Loucy (cell line): ENCODE data around the gene TUBA8.
A peak's percentile ranks its signal among the peaks of the same experiment; 100 is the strongest.

Experiments used
- H2AFZ ChIP-seq: fragments of 200-600 bp; sonication (generic); 2 replicates; pipeline ENCODE4 v1.6.0; 2016; ENCODE audit warnings: antibody characterized with exemption, mild to moderate bottlenecking, low read length, moderate library complexity
- H3F3A ChIP-seq: fragments of 200-600 bp; 2 replicates; pipeline ENCODE4 v1.6.0; 2016; ENCODE audit warnings: antibody characterized with exemption, low read depth, mild to moderate bottlenecking
- H3K27me3 ChIP-seq: fragments of 200-600 bp; sonication (generic); 2 replicates; pipeline ENCODE4 v1.6.1; 2014; ENCODE audit warnings: low read length, mild to moderate bottlenecking; ENCODE audit not compliant: insufficient read depth, poor library complexity, severe bottlenecking
- H3K36me3 ChIP-seq: fragments of 200-600 bp; sonication (generic); 2 replicates; pipeline ENCODE4 v1.6.1; 2016; ENCODE audit warnings: low read length; ENCODE audit not compliant: insufficient read depth
- H3K4me1 ChIP-seq: fragments of 200-600 bp; sonication (generic); 2 replicates; pipeline ENCODE4 v1.5.1; 2014; ENCODE audit warnings: low read length, mild to moderate bottlenecking; ENCODE audit not compliant: insufficient read depth, poor library complexity, severe bottlenecking
- H3K4me2 ChIP-seq: fragments of 200-600 bp; sonication (generic); 2 replicates; pipeline ENCODE4 v1.6.0; 2014; ENCODE audit warnings: antibody characterized with exemption, low read length, low read depth, mild to moderate bottlenecking; ENCODE audit not compliant: poor library complexity, severe bottlenecking
- H3K4me3 ChIP-seq: fragments of 200-600 bp; sonication (generic); 2 replicates; pipeline ENCODE4 v1.5.1; 2014; ENCODE audit warnings: low read length, mild to moderate bottlenecking, mixed read lengths; ENCODE audit not compliant: poor library complexity, severe bottlenecking
- H3K79me2 ChIP-seq: fragments of 200-600 bp; sonication (generic); 2 replicates; pipeline ENCODE4 v1.6.1; 2014; ENCODE audit warnings: low read length; ENCODE audit not compliant: insufficient read depth
- H3K9ac ChIP-seq: fragments of 200-600 bp; sonication (generic); 2 replicates; pipeline ENCODE4 v1.6.0; 2014; ENCODE audit warnings: mild to moderate bottlenecking, low read depth, low read length, moderate library complexity; ENCODE audit not compliant: poor library complexity, severe bottlenecking
- H3K9me2 ChIP-seq: fragments of 200-600 bp; sonication (generic); replicated peaks from 2 replicates; pipeline ENCODE4 v1.6.1; 2016; ENCODE audit warnings: low read depth, low read length, mixed read lengths
- H3K9me3 ChIP-seq: fragments of 200-600 bp; sonication (generic); 2 replicates; pipeline ENCODE4 v1.6.1; 2014; ENCODE audit warnings: mild to moderate bottlenecking, antibody characterized with exemption, low read length, low read depth; ENCODE audit not compliant: insufficient read depth
- H4K20me1 ChIP-seq: fragments of 200-600 bp; sonication (generic); 2 replicates; pipeline ENCODE4 v1.6.0; 2014; ENCODE audit warnings: antibody characterized with exemption, low read length, mild to moderate bottlenecking; ENCODE audit not compliant: insufficient read depth, poor library complexity, severe bottlenecking
- EZH2phosphoT487 ChIP-seq: fragments of 200-600 bp; IDR thresholded peaks from 2 replicates; pipeline ENCODE4 v1.6.1; 2018; ENCODE audit warnings: antibody characterized with exemption, mild to moderate bottlenecking, moderate library complexity, borderline replicate concordance
- TF ChIP-seq, protein P1 (sequence below): fragments of 200-600 bp; sonication (generic); conservative IDR thresholded peaks from 2 replicates; pipeline ENCODE4 v1.5.1; 2014; ENCODE audit warnings: mild to moderate bottlenecking, antibody characterized with exemption, low read length

The TUBA8 gene

DNA sequence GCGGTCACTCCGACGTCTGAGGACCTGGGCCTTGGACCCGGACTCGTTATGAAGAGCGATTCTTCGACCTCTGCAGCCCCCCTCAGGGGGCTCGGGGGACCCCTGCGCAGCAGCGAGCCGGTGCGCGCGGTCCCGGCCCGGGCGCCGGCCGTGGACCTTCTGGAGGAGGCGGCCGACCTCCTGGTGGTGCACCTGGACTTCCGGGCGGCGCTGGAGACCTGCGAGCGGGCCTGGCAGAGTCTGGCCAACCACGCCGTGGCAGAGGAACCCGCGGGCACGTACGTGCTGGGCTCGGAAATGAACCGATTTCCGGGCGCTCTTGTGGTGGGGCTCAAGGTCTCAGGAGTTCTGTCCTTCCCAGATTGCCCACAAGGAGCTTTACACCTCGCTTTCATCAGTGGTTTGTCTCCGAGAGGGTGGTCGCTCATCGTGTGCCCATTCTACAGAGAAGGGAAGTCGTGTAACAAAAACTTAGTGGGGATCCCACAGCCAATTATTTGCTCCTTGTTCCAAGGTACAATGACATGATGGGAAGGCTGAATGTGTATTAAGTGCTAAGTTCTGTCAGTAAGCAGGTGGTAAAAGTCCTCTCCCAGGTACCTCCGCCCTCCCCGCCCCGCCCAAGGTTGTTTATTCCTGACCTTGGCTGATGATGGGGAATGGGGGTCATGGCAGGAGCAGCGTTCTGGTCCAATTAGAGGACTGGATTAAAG lies 32.1 kb upstream of the TUBA8 start:
- Histone ChIP-seq H4K20me1 (peaks cover 21% of the 10 kb centered on the region), H3K27me3 (peaks cover 3% of the 10 kb centered on the region), H3K36me3 (peaks cover 12% of the 10 kb centered on the region; the same call in 1 of the 2 replicates), H3K4me2 (peak overlapping the region; percentile 90), H3K4me1 (peaks cover 48% of the 10 kb centered on the region), H2AFZ (peak overlapping the region; percentile 65), H3K9ac (peak overlapping the region; percentile 97), H3F3A (no peaks in the 10 kb centered on the region), H3K9me2 (no peaks in the 10 kb centered on the region), H3K79me2 (peaks cover 69% of the 10 kb centered on the region), H3K9me3 (no peaks in the 10 kb centered on the region), H3K4me3 (peak overlapping the region; percentile 90)
- no peak for TF ChIP-seq EZH2phosphoT487
- TF ChIP-seq, protein P1, sequence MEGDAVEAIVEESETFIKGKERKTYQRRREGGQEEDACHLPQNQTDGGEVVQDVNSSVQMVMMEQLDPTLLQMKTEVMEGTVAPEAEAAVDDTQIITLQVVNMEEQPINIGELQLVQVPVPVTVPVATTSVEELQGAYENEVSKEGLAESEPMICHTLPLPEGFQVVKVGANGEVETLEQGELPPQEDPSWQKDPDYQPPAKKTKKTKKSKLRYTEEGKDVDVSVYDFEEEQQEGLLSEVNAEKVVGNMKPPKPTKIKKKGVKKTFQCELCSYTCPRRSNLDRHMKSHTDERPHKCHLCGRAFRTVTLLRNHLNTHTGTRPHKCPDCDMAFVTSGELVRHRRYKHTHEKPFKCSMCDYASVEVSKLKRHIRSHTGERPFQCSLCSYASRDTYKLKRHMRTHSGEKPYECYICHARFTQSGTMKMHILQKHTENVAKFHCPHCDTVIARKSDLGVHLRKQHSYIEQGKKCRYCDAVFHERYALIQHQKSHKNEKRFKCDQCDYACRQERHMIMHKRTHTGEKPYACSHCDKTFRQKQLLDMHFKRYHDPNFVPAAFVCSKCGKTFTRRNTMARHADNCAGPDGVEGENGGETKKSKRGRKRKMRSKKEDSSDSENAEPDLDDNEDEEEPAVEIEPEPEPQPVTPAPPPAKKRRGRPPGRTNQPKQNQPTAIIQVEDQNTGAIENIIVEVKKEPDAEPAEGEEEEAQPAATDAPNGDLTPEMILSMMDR: no peak

DNA sequence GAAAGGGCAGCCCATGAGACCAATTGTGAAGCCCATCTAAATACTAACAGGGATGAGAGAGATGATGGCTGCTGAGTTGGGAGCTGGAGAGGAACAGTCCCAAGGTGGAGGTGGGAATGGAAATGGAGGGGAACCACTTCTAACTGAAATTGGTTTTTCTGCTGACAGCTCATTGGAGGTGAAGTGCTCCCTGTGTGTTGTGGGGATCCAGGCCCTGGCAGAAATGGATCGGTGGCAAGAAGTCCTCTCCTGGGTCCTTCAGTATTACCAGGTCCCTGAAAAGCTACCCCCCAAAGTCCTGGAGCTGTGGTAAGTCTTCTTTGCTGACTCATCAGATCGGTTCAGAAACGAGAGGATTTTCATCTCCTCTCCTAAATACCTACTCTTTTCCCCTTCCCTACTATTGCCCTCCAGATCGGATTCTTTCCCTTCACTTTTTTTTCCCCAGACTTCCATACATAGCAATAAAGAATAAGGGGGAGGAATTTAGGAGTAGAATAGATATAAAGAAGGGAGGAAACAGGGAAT lies 30.8 kb upstream of the TUBA8 start:
- no peaks in the 10 kb centered on the region for H3F3A ChIP-seq
- H3K79me2 ChIP-seq: peaks cover 75% of the 10 kb centered on the region
- peaks cover 49% of the 10 kb centered on the region for H3K4me1 ChIP-seq
- peaks cover 20% of the 10 kb centered on the region; the same call in 1 of the 2 replicates for H3K36me3 ChIP-seq
- TF ChIP-seq EZH2phosphoT487: no peak
- TF ChIP-seq, protein P1: no peak
- peak overlapping the region; percentile 97 for H3K9ac ChIP-seq
- no peaks in the 10 kb centered on the region for H3K9me2 ChIP-seq
- peaks cover 21% of the 10 kb centered on the region for H4K20me1 ChIP-seq
- H2AFZ ChIP-seq: no peak overlapping the region
- H3K4me2 ChIP-seq: peak overlapping the region; percentile 90
- H3K9me3 ChIP-seq: no peaks in the 10 kb centered on the region
- peaks cover 3% of the 10 kb centered on the region for H3K27me3 ChIP-seq
- peak overlapping the region; percentile 90 for H3K4me3 ChIP-seq

DNA sequence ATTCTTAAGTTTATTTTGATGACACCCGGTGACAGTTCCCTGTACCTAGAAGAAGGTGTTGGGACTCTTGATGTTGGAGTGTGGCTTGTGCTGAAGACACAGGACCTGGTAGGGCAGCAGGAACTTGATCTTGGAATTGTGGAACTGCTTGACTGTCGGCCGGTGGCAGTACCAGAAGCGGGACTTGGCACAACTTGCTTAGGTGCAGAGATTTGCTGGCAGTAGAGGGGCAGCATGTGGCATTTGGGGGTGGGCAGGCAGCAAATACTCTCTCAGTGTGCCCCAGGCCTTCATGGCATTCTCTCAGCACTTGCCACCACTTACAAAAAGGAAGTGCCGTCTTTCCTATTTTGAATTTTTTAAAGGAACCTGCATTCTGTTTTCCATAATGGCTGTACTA lies 29.2 kb upstream of the TUBA8 start:
- peaks cover 21% of the 10 kb centered on the region for H4K20me1 ChIP-seq
- peak overlapping the region; percentile 63 for H3K4me3 ChIP-seq
- peaks cover 30% of the 10 kb centered on the region; the same call in 1 of the 2 replicates for H3K36me3 ChIP-seq
- H3K9me3 ChIP-seq: no peaks in the 10 kb centered on the region
- H3K9me2 ChIP-seq: no peaks in the 10 kb centered on the region
- H3F3A ChIP-seq: no peaks in the 10 kb centered on the region
- H3K4me2 ChIP-seq: peak overlapping the region; percentile 78
- peaks cover 79% of the 10 kb centered on the region for H3K79me2 ChIP-seq
- H2AFZ ChIP-seq: no peak overlapping the region
- peaks cover 3% of the 10 kb centered on the region for H3K27me3 ChIP-seq
- H3K4me1 ChIP-seq: peaks cover 45% of the 10 kb centered on the region
- H3K9ac ChIP-seq: peak overlapping the region; percentile 37
- TF ChIP-seq, protein P1: no peak
- no peak for TF ChIP-seq EZH2phosphoT487
